Measurements from ENCODE around the gene LRRC61.

DNA sequence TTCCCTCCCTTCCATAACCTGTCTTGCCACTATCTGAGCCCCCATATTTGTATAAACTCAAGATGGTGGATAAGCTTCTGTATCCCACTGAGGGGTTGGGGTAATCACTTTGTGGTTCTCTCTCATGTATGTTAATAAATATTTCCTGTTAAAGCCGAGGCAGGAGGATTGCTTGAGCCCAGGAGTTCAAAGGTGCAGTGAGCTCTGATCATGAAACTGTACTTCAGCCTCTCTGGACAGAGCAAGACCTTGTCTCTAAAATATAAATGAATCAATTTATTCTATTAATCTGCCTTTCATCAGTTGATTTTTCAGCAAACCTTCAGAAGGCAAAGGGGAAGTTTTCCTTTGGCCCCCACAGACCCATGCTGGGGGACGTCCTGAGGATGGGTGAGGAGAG lies 20.1 kb downstream of the LRRC61 start:
- TF ChIP-seq, protein P1, sequence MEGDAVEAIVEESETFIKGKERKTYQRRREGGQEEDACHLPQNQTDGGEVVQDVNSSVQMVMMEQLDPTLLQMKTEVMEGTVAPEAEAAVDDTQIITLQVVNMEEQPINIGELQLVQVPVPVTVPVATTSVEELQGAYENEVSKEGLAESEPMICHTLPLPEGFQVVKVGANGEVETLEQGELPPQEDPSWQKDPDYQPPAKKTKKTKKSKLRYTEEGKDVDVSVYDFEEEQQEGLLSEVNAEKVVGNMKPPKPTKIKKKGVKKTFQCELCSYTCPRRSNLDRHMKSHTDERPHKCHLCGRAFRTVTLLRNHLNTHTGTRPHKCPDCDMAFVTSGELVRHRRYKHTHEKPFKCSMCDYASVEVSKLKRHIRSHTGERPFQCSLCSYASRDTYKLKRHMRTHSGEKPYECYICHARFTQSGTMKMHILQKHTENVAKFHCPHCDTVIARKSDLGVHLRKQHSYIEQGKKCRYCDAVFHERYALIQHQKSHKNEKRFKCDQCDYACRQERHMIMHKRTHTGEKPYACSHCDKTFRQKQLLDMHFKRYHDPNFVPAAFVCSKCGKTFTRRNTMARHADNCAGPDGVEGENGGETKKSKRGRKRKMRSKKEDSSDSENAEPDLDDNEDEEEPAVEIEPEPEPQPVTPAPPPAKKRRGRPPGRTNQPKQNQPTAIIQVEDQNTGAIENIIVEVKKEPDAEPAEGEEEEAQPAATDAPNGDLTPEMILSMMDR (IDR thresholded peaks at IDR 0.05) = no peak
- TF ChIP-seq POLR2A (IDR thresholded peaks at IDR 0.05) = no peak
